ENCODE measurements around the gene LRP1.

LRP1 gene

GRCh38 chr12:57196956-57197355 is 68.7 kb downstream of the LRP1 start:
- DNase-seq: no peak

GRCh38 chr12:57198329-57198728 is 70.0 kb downstream of the LRP1 start:
- DNase-seq: no peak

GRCh38 chr12:57199191-57199590 is 70.9 kb downstream of the LRP1 start:
- no peak for DNase-seq

DNA sequence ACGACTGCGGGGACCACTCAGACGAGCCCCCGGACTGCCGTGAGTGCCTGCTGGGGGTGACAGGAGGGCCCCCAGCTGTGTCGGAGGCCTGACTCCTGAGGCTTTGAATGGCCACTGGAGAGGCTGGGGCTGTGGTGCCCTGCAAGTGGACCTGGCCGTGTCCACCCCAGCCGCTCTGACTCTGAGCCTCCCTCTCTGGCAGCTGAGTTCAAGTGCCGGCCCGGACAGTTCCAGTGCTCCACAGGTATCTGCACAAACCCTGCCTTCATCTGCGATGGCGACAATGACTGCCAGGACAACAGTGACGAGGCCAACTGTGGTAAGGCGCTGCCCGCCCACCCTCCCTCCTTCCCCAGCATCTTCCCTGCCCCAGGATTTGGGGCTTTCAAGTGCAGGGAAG is 72.2 kb downstream of the LRP1 start:
- DNase-seq: no peak

DNA sequence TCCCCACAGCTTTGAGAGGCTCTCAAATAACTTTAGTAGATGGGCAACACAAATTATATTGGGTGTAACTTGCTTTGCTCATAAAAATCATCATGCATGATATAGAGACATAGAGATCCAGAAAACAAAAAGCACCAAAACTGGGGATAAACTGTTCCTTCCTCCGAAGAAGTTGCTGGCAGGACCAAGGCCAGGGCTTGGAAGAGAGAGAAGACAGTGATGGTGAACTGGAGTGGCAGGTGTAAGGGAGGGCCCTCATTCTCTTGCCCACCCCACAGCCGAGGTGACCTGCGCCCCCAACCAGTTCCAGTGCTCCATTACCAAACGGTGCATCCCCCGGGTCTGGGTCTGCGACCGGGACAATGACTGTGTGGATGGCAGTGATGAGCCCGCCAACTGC is 72.9 kb downstream of the LRP1 start:
- no peak for DNase-seq

DNA sequence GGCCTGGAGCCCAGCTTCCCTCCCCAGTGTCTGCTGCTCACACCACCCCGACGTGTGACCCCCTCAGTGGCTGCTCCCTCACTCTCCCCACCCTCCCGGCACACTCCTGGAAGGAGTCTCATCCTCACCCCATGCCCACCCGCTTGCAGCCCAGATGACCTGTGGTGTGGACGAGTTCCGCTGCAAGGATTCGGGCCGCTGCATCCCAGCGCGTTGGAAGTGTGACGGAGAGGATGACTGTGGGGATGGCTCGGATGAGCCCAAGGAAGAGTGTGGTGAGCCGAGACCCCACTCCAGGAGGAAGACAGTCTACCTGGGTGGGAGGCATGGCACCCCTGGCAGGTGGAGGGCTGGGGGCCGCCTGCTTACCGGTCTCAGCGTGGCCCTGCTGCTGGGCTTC is 73.3 kb downstream of the LRP1 start:
- no peak for DNase-seq

GRCh38 chr12:57202321-57202720 is 74.0 kb downstream of the LRP1 start:
- no peak for DNase-seq

GRCh38 chr12:57203201-57203600 is 74.9 kb downstream of the LRP1 start:
- DNase-seq: no peak

GRCh38 chr12:57203791-57204190 is 75.5 kb downstream of the LRP1 start:
- DNase-seq: no peak

- DNase-seq: no peak
These were observed 76.2 kb downstream of the LRP1 start for GRCh38 chr12:57204454-57204853.

GRCh38 chr12:57205186-57205585 is 76.9 kb downstream of the LRP1 start:
- DNase-seq: no peak

DNA sequence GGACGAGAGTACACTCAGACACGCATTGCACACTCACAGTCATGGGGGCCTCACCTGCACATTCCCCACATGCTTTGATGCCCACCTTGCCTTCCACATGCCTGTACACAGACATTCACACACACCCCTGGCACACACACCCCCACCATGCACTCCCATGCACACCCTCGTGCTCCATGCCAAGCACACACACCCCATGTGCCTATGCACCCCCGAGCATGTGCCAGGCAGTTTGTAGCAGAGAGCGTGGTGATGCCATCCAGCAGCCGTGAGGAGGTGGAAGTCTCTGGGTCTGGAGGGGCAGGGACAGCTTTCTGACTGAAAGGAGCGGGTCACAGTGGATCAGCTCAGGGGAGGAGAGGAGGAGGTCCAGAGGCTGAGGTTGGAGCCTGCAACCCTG is 77.6 kb downstream of the LRP1 start:
- no peak for DNase-seq

DNA sequence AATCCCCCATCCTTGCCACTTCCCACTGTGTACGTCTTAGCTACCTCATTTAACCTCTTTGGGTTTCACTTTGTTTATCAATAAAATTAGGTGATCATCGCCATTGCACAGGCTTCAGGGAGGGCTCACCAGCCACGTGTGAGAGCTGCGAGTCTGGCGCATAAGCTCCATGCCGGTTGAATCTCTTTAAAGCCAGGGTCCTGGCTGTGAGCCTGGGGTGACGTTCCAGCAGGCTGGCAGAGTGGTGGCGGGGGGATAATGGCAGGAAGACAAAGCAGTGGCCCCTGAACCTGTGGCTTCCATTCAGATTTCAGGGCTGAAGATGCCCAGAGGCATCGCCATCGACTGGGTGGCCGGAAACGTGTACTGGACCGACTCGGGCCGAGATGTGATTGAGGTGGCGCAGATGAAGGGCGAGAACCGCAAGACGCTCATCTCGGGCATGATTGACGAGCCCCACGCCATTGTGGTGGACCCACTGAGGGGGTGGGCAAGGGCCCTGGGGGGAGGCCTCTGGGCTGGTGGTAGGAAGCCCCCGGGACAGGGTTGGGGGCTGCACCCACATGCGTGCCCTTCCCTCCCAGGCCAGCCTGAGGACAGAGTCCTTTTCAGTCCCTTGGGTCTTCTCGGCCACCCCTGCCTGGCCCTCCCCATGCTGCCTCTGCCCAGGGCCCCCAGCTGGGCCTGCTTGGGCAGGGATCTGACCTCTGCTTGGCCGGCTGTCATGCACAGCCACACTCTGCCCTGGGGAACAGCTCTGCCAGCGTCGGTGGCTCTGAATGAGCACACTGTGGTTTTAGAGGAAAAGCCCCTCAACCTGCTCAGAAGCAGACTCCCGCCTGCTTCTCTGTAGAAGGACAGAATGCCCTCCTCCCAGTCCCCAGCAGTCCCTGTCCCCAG is 79.7 kb downstream of the LRP1 start:
- DNase-seq: no peak

DNA sequence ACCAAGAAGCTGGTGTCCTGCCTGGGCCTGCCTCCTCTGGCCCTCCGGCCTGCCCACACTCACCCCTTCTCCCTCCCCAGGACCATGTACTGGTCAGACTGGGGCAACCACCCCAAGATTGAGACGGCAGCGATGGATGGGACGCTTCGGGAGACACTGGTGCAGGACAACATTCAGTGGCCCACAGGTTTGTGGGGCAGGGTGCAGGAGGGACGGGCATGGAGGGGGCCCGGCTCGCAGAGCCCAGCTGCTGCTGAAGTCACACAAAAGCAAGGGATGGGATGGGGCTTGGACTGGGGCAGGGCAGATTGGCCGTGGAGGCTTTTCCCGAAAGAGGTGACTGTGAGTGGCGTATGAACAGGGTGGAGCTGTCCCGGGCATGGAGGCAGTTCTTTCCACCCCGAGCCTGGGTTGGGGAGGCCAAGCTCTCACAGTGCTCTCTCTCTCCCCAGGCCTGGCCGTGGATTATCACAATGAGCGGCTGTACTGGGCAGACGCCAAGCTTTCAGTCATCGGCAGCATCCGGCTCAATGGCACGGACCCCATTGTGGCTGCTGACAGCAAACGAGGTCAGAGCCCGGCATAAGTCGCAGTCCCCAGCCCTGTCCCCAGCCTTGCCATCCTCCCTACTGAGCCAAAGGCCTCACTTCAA is 80.5 kb downstream of the LRP1 start:
- DNase-seq: no peak

DNA sequence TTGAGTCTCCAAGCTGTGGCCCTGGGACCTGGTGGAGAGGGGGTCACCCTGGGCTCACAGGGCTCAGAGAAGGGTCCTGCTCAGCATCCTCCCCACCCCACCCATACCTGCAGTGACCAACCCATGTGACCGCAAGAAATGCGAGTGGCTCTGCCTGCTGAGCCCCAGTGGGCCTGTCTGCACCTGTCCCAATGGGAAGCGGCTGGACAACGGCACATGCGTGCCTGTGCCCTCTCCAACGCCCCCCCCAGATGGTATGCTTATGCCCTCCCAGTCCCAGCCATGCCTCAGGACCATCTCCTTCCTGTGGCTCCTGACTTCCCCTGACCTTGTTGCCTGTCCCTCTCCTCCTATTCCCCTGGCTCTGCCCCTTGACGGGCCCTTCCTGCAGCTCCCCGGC is 81.6 kb downstream of the LRP1 start:
- DNase-seq: no peak

DNA sequence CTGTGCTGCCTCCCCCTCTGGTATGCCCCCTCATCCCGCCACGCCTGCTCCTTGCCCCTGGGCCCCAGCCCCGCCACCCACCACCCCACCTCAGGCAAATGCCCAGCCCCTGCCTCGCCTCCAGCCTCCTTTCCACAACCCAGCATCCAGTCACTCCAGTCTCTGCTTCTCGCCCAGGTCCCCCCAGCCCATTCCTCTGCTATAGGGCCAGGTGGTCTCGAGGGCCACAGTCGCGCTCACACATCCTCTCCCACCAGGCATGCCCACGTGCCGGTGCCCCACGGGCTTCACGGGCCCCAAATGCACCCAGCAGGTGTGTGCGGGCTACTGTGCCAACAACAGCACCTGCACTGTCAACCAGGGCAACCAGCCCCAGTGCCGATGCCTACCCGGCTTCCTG is 82.2 kb downstream of the LRP1 start:
- no peak for DNase-seq

DNA sequence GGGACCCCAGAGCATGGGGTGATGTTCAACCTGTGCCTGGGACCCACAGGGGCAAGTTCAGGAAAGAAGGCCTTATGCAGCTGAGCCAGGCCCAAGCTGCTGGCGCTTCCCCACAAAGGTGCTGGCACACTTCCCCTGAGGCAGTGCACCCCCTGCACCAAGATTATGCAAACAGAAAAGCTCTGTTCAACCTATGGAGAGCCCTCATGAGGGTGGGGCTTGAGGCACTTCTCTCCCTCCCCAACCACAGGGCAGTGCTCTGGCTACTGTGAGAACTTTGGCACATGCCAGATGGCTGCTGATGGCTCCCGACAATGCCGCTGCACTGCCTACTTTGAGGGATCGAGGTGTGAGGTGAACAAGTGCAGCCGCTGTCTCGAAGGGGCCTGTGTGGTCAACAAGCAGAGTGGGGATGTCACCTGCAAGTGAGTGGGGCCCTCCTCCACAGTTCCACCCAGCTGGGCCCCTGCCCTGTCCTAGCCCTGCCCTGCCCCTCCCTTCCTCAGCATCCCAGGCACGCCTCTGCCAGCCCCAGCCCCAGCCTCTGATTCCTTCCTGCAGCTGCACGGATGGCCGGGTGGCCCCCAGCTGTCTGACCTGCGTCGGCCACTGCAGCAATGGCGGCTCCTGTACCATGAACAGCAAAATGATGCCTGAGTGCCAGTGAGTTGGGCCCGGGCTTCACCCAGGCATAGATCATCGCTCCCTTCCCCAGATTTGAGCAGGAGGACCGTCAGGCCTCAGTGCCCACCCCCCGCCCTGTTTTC is 82.8 kb downstream of the LRP1 start:
- peak; percentile 72 for DNase-seq

GRCh38 chr12:57211791-57212700 is 83.8 kb downstream of the LRP1 start:
- no peak for DNase-seq

GRCh38 chr12:57212701-57213057 is 84.4 kb downstream of the LRP1 start:
- DNase-seq: no peak

DNA sequence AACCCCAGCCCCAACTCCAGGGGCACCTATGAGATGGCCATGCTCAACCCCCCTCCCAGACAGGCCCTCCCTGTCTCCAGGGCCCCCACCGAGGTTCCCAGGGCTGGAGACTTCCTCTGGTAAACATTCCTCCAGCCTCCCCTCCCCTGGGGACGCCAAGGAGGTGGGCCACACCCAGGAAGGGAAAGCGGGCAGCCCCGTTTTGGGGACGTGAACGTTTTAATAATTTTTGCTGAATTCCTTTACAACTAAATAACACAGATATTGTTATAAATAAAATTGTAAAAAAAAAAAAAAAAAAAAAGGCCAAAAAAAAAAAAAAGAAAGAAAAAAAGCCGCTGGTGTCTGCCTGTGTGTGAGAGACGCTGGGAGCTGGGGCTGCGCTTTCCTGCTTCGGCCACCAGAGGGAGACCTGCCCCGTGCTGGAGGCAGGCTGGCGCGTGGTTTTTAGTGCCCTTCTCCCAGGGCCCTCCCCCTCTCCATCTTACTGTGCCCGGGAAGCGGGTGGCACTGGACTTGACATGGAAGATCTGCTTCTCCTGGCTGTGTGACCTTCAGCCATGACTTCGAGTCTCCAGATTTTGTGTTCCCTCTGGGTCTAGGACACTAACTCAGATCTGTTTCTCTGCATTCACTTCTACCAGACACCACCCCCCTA is 84.9 kb downstream of the LRP1 start:
- peak; percentile 91 for DNase-seq

- no peak for DNase-seq
These were observed 85.6 kb downstream of the LRP1 start for GRCh38 chr12:57213763-57214397.

GRCh38 chr12:57214398-57214781 is 86.1 kb downstream of the LRP1 start:
- DNase-seq: peak; percentile 91

Data from NCI-H69 (cell line).